ENCODE measurements around the gene SLC35C1. TPM values are rescaled to one million over a fixed set of nuclear protein-coding genes. Genes with fewer than 3 reads are reported as not detected.

SLC35C1 gene
- total and polyA plus RNA-seq, 2 of the 8 experiments (the other 6 are each of a cell fraction or from before 2014, with no cell fraction given) = 4.6 to 10.6 TPM

DNA sequence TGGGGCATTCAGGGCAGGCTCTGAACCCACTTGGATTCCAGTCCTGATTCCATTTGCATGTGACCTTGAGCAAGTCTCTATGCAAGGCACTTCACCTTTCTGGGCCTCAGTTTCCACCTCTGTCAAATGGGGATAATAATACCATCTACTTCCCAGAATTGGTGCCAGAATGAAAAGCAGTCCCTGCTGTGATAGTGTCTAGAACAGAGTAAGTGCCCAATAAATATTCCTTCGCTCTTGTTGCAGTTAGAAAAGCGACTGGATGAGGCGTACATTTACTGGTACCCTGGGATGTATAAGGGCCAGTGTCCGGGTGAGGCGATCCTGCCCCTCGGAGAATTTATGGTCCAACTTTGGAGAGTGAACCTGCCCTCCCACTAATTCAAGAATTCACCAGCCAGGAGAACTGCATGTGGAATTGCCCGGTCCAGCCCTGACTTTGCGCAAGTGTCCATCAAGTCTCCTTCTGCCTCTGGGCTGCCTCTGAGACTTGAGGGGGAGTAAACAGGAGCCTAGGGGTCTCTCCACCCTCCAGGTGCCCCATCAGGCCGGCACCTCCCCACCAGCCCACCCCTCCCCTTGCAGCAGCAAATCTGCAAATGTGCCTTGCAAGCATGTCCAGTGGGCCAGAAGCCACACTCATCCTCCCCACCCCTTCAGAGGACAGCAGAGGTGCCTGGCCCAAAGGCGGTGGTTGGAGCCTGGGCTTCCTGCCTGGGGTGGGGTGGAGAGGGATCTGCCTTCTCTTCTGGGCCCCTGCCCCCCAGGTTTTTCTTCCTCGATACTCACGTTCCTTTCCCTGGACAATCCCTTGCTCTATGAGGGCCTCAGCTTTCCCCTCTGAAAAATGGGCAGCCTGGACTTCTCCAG is 30.9 kb upstream of the SLC35C1 start:
- Histone ChIP-seq H3K23ac (ENCODE audit: insufficient read length) (no peak overlapping the region), H2AFZ (ENCODE audit: low read length) (no peak overlapping the region), H3K4me1 (replicated peaks in 1 of 4; ENCODE audit: control insufficient read depth in 3 of 4, insufficient read depth in 4 of 4, low read length in 3 of 4) (no peaks in the 10 kb centered on the region; a peak in 1 of 7 replicates), H3K23me2 (ENCODE audit: low read depth, low read length) (peaks cover 5% of the 10 kb centered on the region; the same call in 1 of the 2 replicates), H3K14ac (ENCODE audit: insufficient read length) (no peak overlapping the region), H3K56ac (replicated peaks; ENCODE audit: insufficient read length, low read depth, low read length) (no peak overlapping the region), H4K20me1 (replicated peaks in 1 of 2; ENCODE audit: control insufficient read depth in 1 of 2, insufficient read depth in 2 of 2, low read length in 2 of 2) (no peaks in the 10 kb centered on the region), H2BK12ac (ENCODE audit: low read depth, low read length) (no peak overlapping the region), H3K79me1 (ENCODE audit: low read depth, low read length) (no peaks in the 10 kb centered on the region), H3K4me3 (ENCODE audit: extremely low read depth in 1 of 4, insufficient read depth in 2 of 4, low read depth in 3 of 4, low read length in 4 of 4) (no peak overlapping the region), H3K9me3 (ENCODE audit: insufficient read depth in 2 of 2, low read depth in 1 of 2, low read length in 1 of 2) (no peaks in the 10 kb centered on the region), H3K79me2 (ENCODE audit: control insufficient read depth in 1 of 2, insufficient read depth in 2 of 2, low read length in 2 of 2) (no peaks in the 10 kb centered on the region), H3K27me3 (replicated peaks in 1 of 4; ENCODE audit: control insufficient read depth in 3 of 4, extremely low read depth in 1 of 4, insufficient read depth in 3 of 4, low read length in 3 of 4) (peaks cover 0 to 6% (median 5%) of the 10 kb centered on the region in 4 experiments; a peak in 6 of 7 replicates), H2BK120ac (replicated peaks; ENCODE audit: low read depth, low read length) (no peak overlapping the region), H2BK5ac (ENCODE audit: low read depth, low read length) (no peak overlapping the region), H3K4me2 (ENCODE audit: insufficient read depth in 1 of 2, low read depth in 2 of 2, low read length in 2 of 2) (no peak overlapping the region), H4K91ac (replicated peaks; ENCODE audit: insufficient read length, low read length) (no peak overlapping the region), H2BK15ac (ENCODE audit: low read length) (no peak overlapping the region), H2AK5ac (ENCODE audit: low read depth, low read length) (no peak overlapping the region), H2BK20ac (ENCODE audit: low read length) (no peak overlapping the region), H3K9ac (replicated peaks in 1 of 4; ENCODE audit: extremely low read depth in 1 of 4, low read depth in 3 of 4, low read length in 3 of 4) (no peak overlapping the region), H3K36me3 (ENCODE audit: control insufficient read depth in 2 of 4, insufficient read depth in 4 of 4, low read length in 3 of 4) (no peaks in the 10 kb centered on the region), H3K27ac (ENCODE audit: low read depth, low read length) (no peak overlapping the region), H3K4ac (replicated peaks; ENCODE audit: insufficient read length, low read depth, low read length) (no peak overlapping the region), H3K18ac (ENCODE audit: extremely low read depth, low read length) (no peak overlapping the region), H4K8ac (ENCODE audit: extremely low read depth, insufficient read depth, low read length) (no peak overlapping the region), H4K5ac (ENCODE audit: insufficient read length, low read depth, low read length) (no peak overlapping the region)
- no peak for DNase-seq (ENCODE audit: low read depth in 1 of 2, low spot score in 2 of 2)
- CTCF ChIA-PET (ENCODE audit: partially characterized antibody) = interaction anchor here (1.0 to 7.2 kb wide), 5 partner anchors 9 to 403 kb away, joined by 3 to 89 read pairs (median 4); no protein-coding TSS in a partner anchor
- TF ChIP-seq BCL11A (IDR thresholded peaks at IDR 0.05; ENCODE audit: low read depth in 2 of 2, low read length in 2 of 2) = no peak
- no peak for TF ChIP-seq KDM1A (IDR thresholded peaks at IDR 0.05; ENCODE audit: borderline replicate concordance, low read length)
- TF ChIP-seq SIRT6 (IDR thresholded peaks at IDR 0.05; ENCODE audit: low read length) = no peak
- TF ChIP-seq, protein P1, sequence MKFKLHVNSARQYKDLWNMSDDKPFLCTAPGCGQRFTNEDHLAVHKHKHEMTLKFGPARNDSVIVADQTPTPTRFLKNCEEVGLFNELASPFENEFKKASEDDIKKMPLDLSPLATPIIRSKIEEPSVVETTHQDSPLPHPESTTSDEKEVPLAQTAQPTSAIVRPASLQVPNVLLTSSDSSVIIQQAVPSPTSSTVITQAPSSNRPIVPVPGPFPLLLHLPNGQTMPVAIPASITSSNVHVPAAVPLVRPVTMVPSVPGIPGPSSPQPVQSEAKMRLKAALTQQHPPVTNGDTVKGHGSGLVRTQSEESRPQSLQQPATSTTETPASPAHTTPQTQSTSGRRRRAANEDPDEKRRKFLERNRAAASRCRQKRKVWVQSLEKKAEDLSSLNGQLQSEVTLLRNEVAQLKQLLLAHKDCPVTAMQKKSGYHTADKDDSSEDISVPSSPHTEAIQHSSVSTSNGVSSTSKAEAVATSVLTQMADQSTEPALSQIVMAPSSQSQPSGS (IDR thresholded peaks at IDR 0.05; ENCODE audit: low read length) = no peak
- TF ChIP-seq EGR1 (IDR thresholded peaks at IDR 0.05; ENCODE audit: borderline replicate concordance, low read depth, low read length) = no peak
- no peak for TF ChIP-seq KDM4A (IDR thresholded peaks at IDR 0.05; ENCODE audit: low read depth, low read length, severe bottlenecking)
- TF ChIP-seq EP300 (IDR thresholded peaks at IDR 0.05; ENCODE audit: borderline replicate concordance in 1 of 2, low read depth in 2 of 2, low read length in 2 of 2) = no peak
- no peak for TF ChIP-seq KDM5A (IDR thresholded peaks at IDR 0.05; ENCODE audit: low read length)
- POLR2A ChIA-PET (ENCODE audit: partially characterized antibody) = no interaction called here
- no peak for FAIRE-seq
- WGBS, 2 experiments (ENCODE audit: extremely low coverage in 1 of 2, insufficient coverage in 1 of 2, insufficient read length in 1 of 2, insufficient replicate concordance in 2 of 2, low coverage in 1 of 2, low lambda C conversion rate in 2 of 2, missing lambda C conversion rate in 1 of 2) = 90% methylated on average over 12 of the region's 12 CpGs; no CpG with 5 or more reads in 1 of the 2 experiments

Measured in H1 (cell line).